ENCODE data around the gene TACO1.

- TF ChIP-seq CTCF (IDR thresholded peaks at IDR 0.05) = no peak
- no peak for TF ChIP-seq POLR2A (IDR thresholded peaks at IDR 0.05)
These were observed 33.0 kb downstream of the TACO1 start for GRCh38 chr17:63633742-63634141.

Measured in uterus (tissue), 2 donors.